OCI-LY1 (cell line): ENCODE data around the gene NUP210.
"Not testable (repeated sequence)": the region's sequence is repeated elsewhere in the genome, so short reads cannot be mapped to it uniquely, and the experiment has no call there.

Experiments
- H2AFZ ChIP-seq: fragments of 200-600 bp; sonication (generic), shearing (Covaris generic); 2 replicates; pipeline ENCODE4 v1.6.0; 2014; ENCODE audit warnings: antibody characterized with exemption, mild to moderate bottlenecking, low read length
- H3F3A ChIP-seq: fragments of 200-600 bp; sonication (generic), shearing (Covaris generic); 2 replicates; pipeline ENCODE4 v1.6.0; 2014; ENCODE audit warnings: mild to moderate bottlenecking, antibody characterized with exemption, low read length, moderate library complexity; ENCODE audit not compliant: insufficient read depth
- H3K27ac ChIP-seq: fragments of 200-600 bp; sonication (generic); 2 replicates; pipeline ENCODE4 v1.5.1; 2014; ENCODE audit warnings: low read length, mixed run types, mild to moderate bottlenecking, low read depth; ENCODE audit not compliant: poor library complexity, severe bottlenecking
- H3K27me3 ChIP-seq: fragments of 200-600 bp; sonication (generic); 2 replicates; pipeline ENCODE4 v1.6.0; 2014; ENCODE audit warnings: antibody characterized with exemption, mild to moderate bottlenecking, low read length, moderate library complexity; ENCODE audit not compliant: insufficient read depth
- H3K36me3 ChIP-seq: fragments of 200-600 bp; sonication (generic); 2 replicates; pipeline ENCODE4 v1.6.1; 2014; ENCODE audit warnings: mild to moderate bottlenecking, antibody characterized with exemption, low read length, moderate library complexity, mixed read lengths; ENCODE audit not compliant: insufficient read depth
- H3K4me1 ChIP-seq: fragments of 200-600 bp; sonication (generic); 2 replicates; pipeline ENCODE4 v1.5.1; 2014; ENCODE audit warnings: mild to moderate bottlenecking, low read length, moderate library complexity; ENCODE audit not compliant: insufficient read depth, severe bottlenecking
- H3K4me2 ChIP-seq: fragments of 200-600 bp; sonication (generic), shearing (Covaris generic); 2 replicates; pipeline ENCODE4 v1.6.1; 2014; ENCODE audit warnings: low read length
- H3K4me3 ChIP-seq: fragments of 200-600 bp; sonication (generic); 2 replicates; pipeline ENCODE4 v1.5.1; 2014; ENCODE audit warnings: low read length, low read depth, mild to moderate bottlenecking, mixed read lengths; ENCODE audit not compliant: poor library complexity, severe bottlenecking
- H3K79me2 ChIP-seq: fragments of 200-600 bp; shearing (Covaris generic); 2 replicates; pipeline ENCODE4 v1.6.1; 2016; ENCODE audit warnings: mixed run types, low read length, mixed read lengths; ENCODE audit not compliant: insufficient read depth
- H3K9ac ChIP-seq: fragments of 200-600 bp; sonication (generic), shearing (Covaris generic); 2 replicates; pipeline ENCODE4 v1.6.1; 2014; ENCODE audit warnings: mild to moderate bottlenecking, low read length, mixed read lengths
- H3K9me2 ChIP-seq: fragments of 200-600 bp; sonication (generic), shearing (Covaris generic); 2 replicates; pipeline ENCODE4 v1.6.1; 2014; ENCODE audit warnings: low read depth, mild to moderate bottlenecking, low read length, mixed read lengths
- H3K9me3 ChIP-seq: fragments of 200-600 bp; shearing (Covaris generic); 2 replicates; pipeline ENCODE4 v1.6.1; 2014; ENCODE audit warnings: low read length, mixed read lengths
- H4K20me1 ChIP-seq: fragments of 200-600 bp; sonication (generic), shearing (Covaris generic); 2 replicates; pipeline ENCODE4 v1.6.0; 2016; ENCODE audit warnings: mild to moderate bottlenecking, low read length; ENCODE audit not compliant: insufficient read depth
- EZH2 ChIP-seq: fragments of 200-600 bp; sonication (generic), shearing (Covaris generic); IDR thresholded peaks from 2 replicates; pipeline ENCODE4 v1.8.0; 2017; ENCODE audit warnings: borderline replicate concordance, mixed run types, mild to moderate bottlenecking, antibody characterized with exemption, low read length, moderate library complexity, mixed read lengths
- TF ChIP-seq, protein P1 (sequence below): fragments of 200-600 bp; sonication (generic), shearing (Covaris generic); IDR thresholded peaks from 2 replicates; pipeline ENCODE4 v1.5.1; 2017; ENCODE audit warnings: mild to moderate bottlenecking, antibody characterized with exemption, low read length, moderate library complexity, mixed read lengths

Gene NUP210

DNA sequence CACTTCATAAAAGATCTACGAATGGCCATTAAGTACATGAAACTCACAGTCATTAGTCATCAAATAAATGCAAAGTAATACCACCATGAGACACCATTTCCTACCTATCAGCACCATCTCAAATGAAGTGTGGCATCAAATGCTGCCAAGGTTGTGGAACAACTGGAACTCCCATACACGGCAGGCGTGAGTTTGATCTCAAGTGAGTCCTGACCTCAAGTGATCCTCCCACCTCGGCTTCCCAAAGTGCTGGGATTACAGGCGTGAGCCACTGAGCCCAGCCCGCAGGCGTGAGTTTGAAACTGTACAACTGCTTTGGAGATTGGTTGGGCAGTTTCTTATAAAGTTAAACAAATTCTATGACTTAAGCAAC is 31.2 kb upstream of the NUP210 start:
- H3K9ac ChIP-seq = peak overlapping the region; percentile 54
- H3K4me2 ChIP-seq = peak overlapping the region; percentile 82
- no peaks in the 10 kb centered on the region for H3K79me2 ChIP-seq
- no peaks in the 10 kb centered on the region for H3F3A ChIP-seq
- H3K4me1 ChIP-seq = peaks cover 15% of the 10 kb centered on the region
- TF ChIP-seq, protein P1, sequence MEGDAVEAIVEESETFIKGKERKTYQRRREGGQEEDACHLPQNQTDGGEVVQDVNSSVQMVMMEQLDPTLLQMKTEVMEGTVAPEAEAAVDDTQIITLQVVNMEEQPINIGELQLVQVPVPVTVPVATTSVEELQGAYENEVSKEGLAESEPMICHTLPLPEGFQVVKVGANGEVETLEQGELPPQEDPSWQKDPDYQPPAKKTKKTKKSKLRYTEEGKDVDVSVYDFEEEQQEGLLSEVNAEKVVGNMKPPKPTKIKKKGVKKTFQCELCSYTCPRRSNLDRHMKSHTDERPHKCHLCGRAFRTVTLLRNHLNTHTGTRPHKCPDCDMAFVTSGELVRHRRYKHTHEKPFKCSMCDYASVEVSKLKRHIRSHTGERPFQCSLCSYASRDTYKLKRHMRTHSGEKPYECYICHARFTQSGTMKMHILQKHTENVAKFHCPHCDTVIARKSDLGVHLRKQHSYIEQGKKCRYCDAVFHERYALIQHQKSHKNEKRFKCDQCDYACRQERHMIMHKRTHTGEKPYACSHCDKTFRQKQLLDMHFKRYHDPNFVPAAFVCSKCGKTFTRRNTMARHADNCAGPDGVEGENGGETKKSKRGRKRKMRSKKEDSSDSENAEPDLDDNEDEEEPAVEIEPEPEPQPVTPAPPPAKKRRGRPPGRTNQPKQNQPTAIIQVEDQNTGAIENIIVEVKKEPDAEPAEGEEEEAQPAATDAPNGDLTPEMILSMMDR = no peak
- TF ChIP-seq EZH2 = no peak
- H3K4me3 ChIP-seq = peak overlapping the region; percentile 62
- no peaks in the 10 kb centered on the region for H4K20me1 ChIP-seq
- no peak overlapping the region for H3K27ac ChIP-seq
- H3K9me3 ChIP-seq = no peaks in the 10 kb centered on the region
- H3K36me3 ChIP-seq = no peaks in the 10 kb centered on the region
- H3K27me3 ChIP-seq = 0 out of 2 replicates have a peak, but pooled peaks cover 4% of the 10 kb centered on the region
- no peaks in the 10 kb centered on the region for H3K9me2 ChIP-seq
- no peak overlapping the region for H2AFZ ChIP-seq

DNA sequence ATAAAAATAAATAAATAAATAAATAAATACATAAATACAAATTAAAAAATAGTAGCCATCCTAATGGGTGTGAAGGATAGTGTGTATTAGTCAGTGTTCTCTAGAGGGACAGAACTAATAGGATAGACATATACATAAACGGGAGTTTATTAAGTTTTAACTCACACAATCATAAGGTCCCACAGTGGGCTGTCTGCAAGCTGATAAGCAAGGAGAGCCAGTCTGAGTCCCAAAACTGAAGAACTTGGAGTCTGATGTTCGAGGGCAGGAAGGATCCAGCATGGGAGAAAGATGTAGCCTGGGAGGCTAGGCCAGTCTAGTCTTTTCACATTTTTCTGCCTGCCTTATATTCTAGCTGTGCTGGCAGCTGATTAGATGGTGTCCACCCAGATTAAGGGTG is 22.8 kb upstream of the NUP210 start:
- not testable (repeated sequence) for H3K27ac ChIP-seq, H3K4me2 ChIP-seq, H3K4me1 ChIP-seq, H3K27me3 ChIP-seq, H3K9me3 ChIP-seq, H3F3A ChIP-seq, H3K9ac ChIP-seq, H3K4me3 ChIP-seq, H2AFZ ChIP-seq, H3K36me3 ChIP-seq, H3K79me2 ChIP-seq, H4K20me1 ChIP-seq, H3K9me2 ChIP-seq

DNA sequence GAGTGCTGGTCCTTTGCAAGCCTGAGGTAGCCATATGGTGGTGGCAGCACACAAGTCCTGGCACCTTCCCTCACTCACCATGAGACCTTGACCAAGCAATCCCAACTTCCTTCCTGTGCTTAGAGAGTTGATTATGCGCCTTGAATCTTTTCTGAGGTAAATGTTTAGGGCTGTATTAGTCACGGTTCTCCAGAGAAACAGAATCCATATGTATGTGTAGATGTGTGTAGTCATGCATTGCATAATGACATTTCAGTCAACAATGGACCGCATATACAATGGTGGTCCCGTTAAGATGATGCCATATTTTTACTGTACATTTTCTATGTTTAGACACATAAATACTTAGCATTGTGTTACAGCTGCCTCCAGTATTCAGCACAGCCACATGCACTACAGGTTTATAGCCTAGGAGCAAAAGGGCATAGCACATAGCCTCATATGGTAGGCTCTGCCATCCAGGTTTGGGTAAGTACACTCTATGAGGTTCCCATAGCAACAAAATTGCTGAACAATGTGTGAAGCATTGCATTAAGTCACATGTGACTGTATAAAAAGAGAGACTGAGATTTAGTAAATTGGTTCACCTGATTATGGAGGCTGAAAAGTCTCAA is 20.2 kb upstream of the NUP210 start:
- Histone ChIP-seq H4K20me1 (no peaks in the 10 kb centered on the region), H3K4me3 (no peak overlapping the region), H3F3A (no peaks in the 10 kb centered on the region), H3K36me3 (no peaks in the 10 kb centered on the region), H3K27ac (no peak overlapping the region), H3K9me3 (no peaks in the 10 kb centered on the region), H3K79me2 (no peaks in the 10 kb centered on the region), H3K9me2 (no peaks in the 10 kb centered on the region), H2AFZ (no peak overlapping the region), H3K4me2 (no peak overlapping the region), H3K9ac (no peak overlapping the region), H3K4me1 (no peaks in the 10 kb centered on the region), H3K27me3 (no peaks in the 10 kb centered on the region)
- TF ChIP-seq, protein P1 = no peak
- no peak for TF ChIP-seq EZH2

DNA sequence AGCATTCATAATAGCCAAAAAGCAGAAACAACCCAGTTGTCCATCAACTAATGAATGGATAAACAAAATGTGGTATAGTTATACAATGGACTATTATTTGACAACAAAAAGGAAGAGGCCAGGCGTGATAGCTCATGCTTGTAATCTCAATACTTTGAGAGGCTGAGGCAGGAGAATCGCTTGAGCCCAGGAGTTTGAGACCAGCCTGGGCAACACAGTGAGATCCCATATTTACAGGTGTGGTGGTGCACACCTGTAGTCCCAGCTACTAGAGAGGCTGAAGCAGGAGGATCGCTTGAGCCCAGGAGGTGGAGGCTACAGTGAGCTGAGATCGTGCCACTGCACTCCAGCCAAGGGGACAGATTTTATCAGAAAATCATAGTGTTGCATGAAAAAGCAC is 16.1 kb upstream of the NUP210 start:
- H3K79me2 ChIP-seq, H3K4me2 ChIP-seq, H3K9ac ChIP-seq, H3K9me3 ChIP-seq, H2AFZ ChIP-seq, H3K27ac ChIP-seq, H3K4me1 ChIP-seq, H3K27me3 ChIP-seq, H3F3A ChIP-seq, H4K20me1 ChIP-seq, H3K36me3 ChIP-seq, H3K4me3 ChIP-seq, H3K9me2 ChIP-seq: not testable (repeated sequence)
